ENCODE data around the gene ALDH1L1. TPM values are rescaled to one million over a fixed set of nuclear protein-coding genes. Genes with fewer than 3 reads are reported as not detected.

Gene ALDH1L1
- total and polyA plus RNA-seq, 9 of the 15 experiments (the other 6 are each of a cell fraction or from before 2014, with no cell fraction given): 0.06 to 1.9 (median 0.57) TPM; not detected in 1

- TF ChIP-seq REST (IDR thresholded peaks at IDR 0.05; ENCODE audit: borderline replicate concordance) (peak; percentile 24; the same call in 1 of the 2 replicates), REST (CRISPR knock-in tag; IDR thresholded peaks at IDR 0.05; ENCODE audit: low read depth) (no peak), GABPA (tag; conservative IDR thresholded peaks at IDR 0.05; ENCODE audit: low read depth) (0 out of 2 replicates have a peak, but pooled peaks have one; percentile 32)
Measured at GRCh38 chr3:126197854-126198584, 17.6 kb upstream of the ALDH1L1 start (continued).
